Neuronal stem cell (in vitro differentiated cells): Measurements from ENCODE around the gene LAPTM4A.

Experiments used
- DNase-seq: peaks from one replicate; pipeline ENCODE4 v3.0.0-alpha.2; 2013; ENCODE audit warnings: low spot score
- H2AFZ ChIP-seq: one replicate; pipeline ENCODE4 v1.6.1; 2013; ENCODE audit warnings: mild to moderate bottlenecking, low read length, inconsistent platforms
- H2AK5ac ChIP-seq: 2 replicates; pipeline ENCODE4 v1.6.1; 2013; ENCODE audit warnings: low read depth, mild to moderate bottlenecking, inconsistent platforms, low read length, moderate library complexity, mixed read lengths
- H2BK120ac ChIP-seq: 2 replicates; pipeline ENCODE4 v1.6.1; 2013; ENCODE audit warnings: low read depth, mild to moderate bottlenecking, inconsistent platforms, low read length, moderate library complexity, mixed read lengths
- H2BK12ac ChIP-seq: one replicate; pipeline ENCODE4 v1.6.1; 2013; ENCODE audit warnings: low read length, inconsistent platforms
- H2BK15ac ChIP-seq: 2 replicates; pipeline ENCODE4 v1.6.1; 2013; ENCODE audit warnings: mild to moderate bottlenecking, low read length, inconsistent platforms, mixed read lengths
- H2BK5ac ChIP-seq: one replicate; pipeline ENCODE4 v1.6.1; 2013; ENCODE audit warnings: inconsistent platforms, mild to moderate bottlenecking, low read length, moderate library complexity
- H3K14ac ChIP-seq: one replicate; pipeline ENCODE4 v1.6.1; 2013; ENCODE audit warnings: low read length, inconsistent platforms
- H3K18ac ChIP-seq: 2 replicates; pipeline ENCODE4 v1.6.1; 2013; ENCODE audit warnings: low read length, inconsistent platforms
- H3K23ac ChIP-seq: 2 replicates; pipeline ENCODE4 v1.6.1; 2013; ENCODE audit warnings: low read depth, mild to moderate bottlenecking, mixed read lengths, low read length, inconsistent platforms; ENCODE audit not compliant: poor library complexity
- H3K27ac ChIP-seq: replicated peaks from 3 replicates; pipeline ENCODE4 v1.5.1; 2013; ENCODE audit warnings: low read length, inconsistent platforms
- H3K27me3 ChIP-seq, 3 experiments: 2 replicates each; pipeline ENCODE4 v1.6.1; 2013; ENCODE audit warnings: low read length in 3 of 3, mild to moderate bottlenecking in 2 of 3, inconsistent platforms in 1 of 3, low read depth in 1 of 3, mixed read lengths in 1 of 3, moderate library complexity in 1 of 3; ENCODE audit not compliant: control insufficient read depth in 3 of 3, insufficient read depth in 3 of 3
- H3K36me3 ChIP-seq, 2 donors: replicated peaks in 1 of 2; 2 replicates each; pipeline ENCODE4 v1.6.1; 2013; ENCODE audit warnings: low read length in 2 of 2; ENCODE audit not compliant: control insufficient read depth in 2 of 2, insufficient read depth in 2 of 2
- H3K4ac ChIP-seq: 2 replicates; pipeline ENCODE4 v1.6.1; 2013; ENCODE audit warnings: inconsistent platforms, mild to moderate bottlenecking, low read length, moderate library complexity
- H3K4me1 ChIP-seq, 2 donors: 1 replicate in 1 of 2; 2 replicates in 1 of 2; pipeline ENCODE4 v1.6.1; 2013; ENCODE audit warnings: low read length in 2 of 2, low read depth in 1 of 2; ENCODE audit not compliant: control insufficient read depth in 2 of 2, insufficient read depth in 1 of 2
- H3K4me2 ChIP-seq: one replicate; pipeline ENCODE4 v1.6.1; 2013; ENCODE audit warnings: mild to moderate bottlenecking, low read length, inconsistent platforms; ENCODE audit not compliant: insufficient read depth, poor library complexity, severe bottlenecking
- H3K4me3 ChIP-seq, 2 donors: 2 replicates each; pipeline ENCODE4 v1.5.1; 2013; ENCODE audit warnings: low read length in 2 of 2, mild to moderate bottlenecking in 2 of 2, inconsistent platforms in 1 of 2, moderate library complexity in 1 of 2
- H3K79me1 ChIP-seq: one replicate; pipeline ENCODE4 v1.6.1; 2013; ENCODE audit warnings: low read depth, mild to moderate bottlenecking, inconsistent platforms, low read length, moderate library complexity
- H3K9ac ChIP-seq: one replicate; pipeline ENCODE4 v1.6.1; 2013; ENCODE audit warnings: mild to moderate bottlenecking, low read depth, low read length, inconsistent platforms; ENCODE audit not compliant: poor library complexity
- H3K9me3 ChIP-seq, 2 donors: replicated peaks in 1 of 2; 2 replicates each; pipeline versions ENCODE3 to v1.6.1; 2013; ENCODE audit warnings: low read length in 2 of 2, mild to moderate bottlenecking in 2 of 2, inconsistent platforms in 1 of 2, low read depth in 1 of 2, mixed read lengths in 1 of 2, moderate library complexity in 1 of 2; ENCODE audit not compliant: control insufficient read depth in 2 of 2, insufficient read depth in 1 of 2
- H4K8ac ChIP-seq: one replicate; pipeline ENCODE4 v1.6.1; 2013; ENCODE audit warnings: low read depth, mild to moderate bottlenecking, inconsistent platforms, low read length, moderate library complexity
- H4K91ac ChIP-seq: one replicate; pipeline ENCODE4 v1.6.1; 2013; ENCODE audit warnings: low read length, low read depth, mild to moderate bottlenecking, inconsistent platforms; ENCODE audit not compliant: poor library complexity
- WGBS, 2 donors: extraction: QIAGEN DNeasy Blood & Tissue Kit; methylation state at CpG; one replicate each; pipeline ENCODE4 v1.1.7; 2013; ENCODE audit warnings: missing lambda C conversion rate in 2 of 2, mixed read lengths in 1 of 2; ENCODE audit not compliant: insufficient read length in 2 of 2, insufficient replicate concordance in 1 of 2; ENCODE audit errors: extremely low coverage in 2 of 2; 5-methylcytosine and 5-hydroxymethylcytosine counted together

Gene LAPTM4A

GRCh38 chr2:20005067-20005627 lies 46.3 kb downstream of the LAPTM4A start:
- no peak overlapping the region for H2AFZ ChIP-seq
- H3K4ac ChIP-seq: no peak overlapping the region
- no peak overlapping the region for H3K27ac ChIP-seq
- no peak overlapping the region for H4K8ac ChIP-seq
- H3K27me3 ChIP-seq: peaks cover 0 to under 1% (median 0%) of the 10 kb centered on the region in 3 experiments
- no peak overlapping the region for H3K4me2 ChIP-seq
- no peak overlapping the region for H2BK12ac ChIP-seq
- no CpG with 5 or more reads among the region's 10 CpGs for WGBS, 2 donors
- no peak overlapping the region for H4K91ac ChIP-seq
- no peak overlapping the region for H3K23ac ChIP-seq
- no peak overlapping the region for H3K9ac ChIP-seq
- no peaks in the 10 kb centered on the region for H3K79me1 ChIP-seq
- H3K36me3 ChIP-seq: no peaks in the 10 kb centered on the region
- H2BK15ac ChIP-seq: no peak overlapping the region
- H3K4me3 ChIP-seq: no peak overlapping the region
- H2AK5ac ChIP-seq: no peak overlapping the region
- no peak overlapping the region for H3K18ac ChIP-seq
- H2BK5ac ChIP-seq: no peak overlapping the region
- no peaks in the 10 kb centered on the region for H3K9me3 ChIP-seq
- no peak for DNase-seq
- H2BK120ac ChIP-seq: no peak overlapping the region
- no peak overlapping the region for H3K14ac ChIP-seq
- no peaks in the 10 kb centered on the region for H3K4me1 ChIP-seq

GRCh38 chr2:20001361-20001863 lies 50.0 kb downstream of the LAPTM4A start:
- WGBS, 2 donors: no CpG with 5 or more reads among the region's 2 CpGs

GRCh38 chr2:19993731-19994130 lies 57.7 kb downstream of the LAPTM4A start:
- no peaks in the 10 kb centered on the region for H3K27me3 ChIP-seq
- no peak overlapping the region for H3K4ac ChIP-seq
- no peak overlapping the region for H2BK120ac ChIP-seq
- H3K14ac ChIP-seq: no peak overlapping the region
- no peak overlapping the region for H2BK12ac ChIP-seq
- peaks cover 7% of the 10 kb centered on the region for H3K79me1 ChIP-seq
- H3K4me2 ChIP-seq: no peak overlapping the region
- H3K4me3 ChIP-seq: no peak overlapping the region
- DNase-seq: no peak
- H3K27ac ChIP-seq: no peak overlapping the region
- no peaks in the 10 kb centered on the region for H3K9me3 ChIP-seq
- H3K9ac ChIP-seq: no peak overlapping the region
- H4K8ac ChIP-seq: no peak overlapping the region
- H3K23ac ChIP-seq: no peak overlapping the region
- peaks cover 0 to 4% of the 10 kb centered on the region in 2 donors for H3K4me1 ChIP-seq
- H2BK5ac ChIP-seq: no peak overlapping the region
- no peak overlapping the region for H2BK15ac ChIP-seq
- H3K36me3 ChIP-seq: no peaks in the 10 kb centered on the region
- no peak overlapping the region for H2AFZ ChIP-seq
- H2AK5ac ChIP-seq: no peak overlapping the region
- no peak overlapping the region for H4K91ac ChIP-seq
- H3K18ac ChIP-seq: no peak overlapping the region

More at GRCh38 chr2:20001361-20001863, 50.0 kb downstream of the LAPTM4A start:
- no peaks in the 10 kb centered on the region for H3K4me1 ChIP-seq
- H3K79me1 ChIP-seq: no peaks in the 10 kb centered on the region
- no peak overlapping the region for H3K4me3 ChIP-seq
- H3K9ac ChIP-seq: no peak overlapping the region
- H3K4ac ChIP-seq: no peak overlapping the region
- H3K36me3 ChIP-seq: no peaks in the 10 kb centered on the region
- H4K91ac ChIP-seq: no peak overlapping the region
- H3K27ac ChIP-seq: no peak overlapping the region
- H3K18ac ChIP-seq: no peak overlapping the region
- H3K27me3 ChIP-seq: no peaks in the 10 kb centered on the region
- no peak overlapping the region for H2BK15ac ChIP-seq
- no peak overlapping the region for H3K4me2 ChIP-seq
- H2BK5ac ChIP-seq: no peak overlapping the region
- H2AK5ac ChIP-seq: no peak overlapping the region
- H3K23ac ChIP-seq: no peak overlapping the region
- H2BK12ac ChIP-seq: no peak overlapping the region
- no peak overlapping the region for H4K8ac ChIP-seq
- no peak overlapping the region for H2AFZ ChIP-seq
- no peak overlapping the region for H3K14ac ChIP-seq
- no peak for DNase-seq
- no peaks in the 10 kb centered on the region for H3K9me3 ChIP-seq
- H2BK120ac ChIP-seq: no peak overlapping the region

GRCh38 chr2:19991895-19992294 lies 59.5 kb downstream of the LAPTM4A start:
- peaks cover 7% of the 10 kb centered on the region for H3K79me1 ChIP-seq
- H3K18ac ChIP-seq: no peak overlapping the region
- no peak overlapping the region for H2BK5ac ChIP-seq
- H2AK5ac ChIP-seq: no peak overlapping the region
- no peak overlapping the region for H4K8ac ChIP-seq
- no peak overlapping the region for H2BK120ac ChIP-seq
- H3K36me3 ChIP-seq: peaks cover 0 to 11% of the 10 kb centered on the region in 2 donors
- H3K27me3 ChIP-seq: no peaks in the 10 kb centered on the region
- peaks cover 0 to 4% of the 10 kb centered on the region in 2 donors for H3K4me1 ChIP-seq
- no peak overlapping the region for H3K4ac ChIP-seq
- DNase-seq: no peak
- H3K23ac ChIP-seq: no peak overlapping the region
- no CpG with 5 or more reads among the region's 1 CpG for WGBS, 2 donors
- no peaks in the 10 kb centered on the region for H3K9me3 ChIP-seq
- H2BK15ac ChIP-seq: no peak overlapping the region
- no peak overlapping the region for H3K4me2 ChIP-seq
- H3K9ac ChIP-seq: no peak overlapping the region
- H3K4me3 ChIP-seq: no peak overlapping the region
- H2BK12ac ChIP-seq: no peak overlapping the region
- H2AFZ ChIP-seq: no peak overlapping the region
- H3K14ac ChIP-seq: no peak overlapping the region
- no peak overlapping the region for H4K91ac ChIP-seq
- H3K27ac ChIP-seq: no peak overlapping the region
